H1 (cell line): ENCODE measurements around the gene KCTD17. TPM values are rescaled to one million over a fixed set of nuclear protein-coding genes. Genes with fewer than 3 reads are reported as not detected.

Experiments
- CTCF ChIA-PET: fragments of 300-600 bp; sonication (Branson Sonifier 250); formaldehyde crosslinking; loops from one replicate; lab custom pipeline; 2021; ENCODE audit not compliant: partially characterized antibody; lab: Charles Lee
- POLR2A ChIA-PET: fragments of 300-600 bp; sonication (Branson Sonifier 250); formaldehyde crosslinking; loops from one replicate; lab custom pipeline; 2021; ENCODE audit warnings: inconsistent platforms; ENCODE audit not compliant: partially characterized antibody; lab: Charles Lee
- DNase-seq, 2 experiments: peaks; one replicate each; pipeline versions ENCODE4 v3.0.0 to v3.0.0-alpha.2; 2010 to 2022; ENCODE audit warnings: low spot score in 2 of 2, low read depth in 1 of 2, mixed read lengths in 1 of 2
- FAIRE-seq: peaks from 2 replicates; lab custom pipeline; 2011; peaks lifted over from hg19 to GRCh38; lab: Jason Lieb, UNC
- H2AFZ ChIP-seq: 2 replicates; pipeline ENCODE4 v1.8.1; 2012; ENCODE audit warnings: low read length, inconsistent platforms
- H2AK5ac ChIP-seq: 2 replicates; pipeline ENCODE4 v1.6.1; 2013; ENCODE audit warnings: low read depth, low read length
- H2BK120ac ChIP-seq: replicated peaks from 2 replicates; pipeline ENCODE3; 2013; ENCODE audit warnings: low read depth, low read length, inconsistent platforms
- H2BK12ac ChIP-seq: 2 replicates; pipeline ENCODE4 v1.6.1; 2013; ENCODE audit warnings: low read depth, low read length
- H2BK15ac ChIP-seq: 2 replicates; pipeline ENCODE4 v1.6.1; 2013; ENCODE audit warnings: low read length
- H2BK20ac ChIP-seq: 2 replicates; pipeline ENCODE4 v1.6.1; 2013; ENCODE audit warnings: low read length
- H2BK5ac ChIP-seq: 2 replicates; pipeline ENCODE4 v1.6.1; 2013; ENCODE audit warnings: low read depth, low read length
- H3K14ac ChIP-seq: 2 replicates; pipeline ENCODE4 v1.6.1; 2013; ENCODE audit warnings: inconsistent platforms; ENCODE audit not compliant: insufficient read length
- H3K18ac ChIP-seq: 2 replicates; pipeline ENCODE4 v1.6.1; 2013; ENCODE audit warnings: low read length; ENCODE audit errors: extremely low read depth
- H3K23ac ChIP-seq: 2 replicates; pipeline ENCODE4 v1.6.1; 2013; ENCODE audit warnings: inconsistent platforms; ENCODE audit not compliant: insufficient read length
- H3K23me2 ChIP-seq: 2 replicates; pipeline ENCODE4 v1.6.1; 2013; ENCODE audit warnings: low read depth, low read length
- H3K27ac ChIP-seq: 2 replicates; pipeline ENCODE4 v1.6.1; 2011; ENCODE audit warnings: low read depth, low read length, inconsistent platforms
- H3K27me3 ChIP-seq, 4 experiments: replicated peaks in 1 of 4; 1 replicate in 1 of 4; 2 replicates in 3 of 4; pipeline versions ENCODE4 v1.6.1 to v1.8.1; 2011 to 2013; ENCODE audit warnings: low read length in 3 of 4, mild to moderate bottlenecking in 3 of 4, inconsistent platforms in 2 of 4, mixed read lengths in 2 of 4, moderate library complexity in 1 of 4; ENCODE audit not compliant: control insufficient read depth in 3 of 4, insufficient read depth in 3 of 4; ENCODE audit errors: extremely low read depth in 1 of 4
- H3K36me3 ChIP-seq, 4 experiments: 2 replicates each; pipeline versions ENCODE4 v1.6.1 to v1.8.1; 2011 to 2013; ENCODE audit warnings: mild to moderate bottlenecking in 4 of 4, low read length in 3 of 4, moderate library complexity in 2 of 4, control low read depth in 1 of 4, inconsistent platforms in 1 of 4; ENCODE audit not compliant: insufficient read depth in 4 of 4, control insufficient read depth in 2 of 4
- H3K4ac ChIP-seq: replicated peaks from 2 replicates; pipeline ENCODE3; 2013; ENCODE audit warnings: low read length, low read depth, mixed read lengths, inconsistent platforms; ENCODE audit not compliant: insufficient read length
- H3K4me1 ChIP-seq, 4 experiments: replicated peaks in 1 of 4; 1 replicate in 1 of 4; 2 replicates in 3 of 4; pipeline versions ENCODE4 v1.6.1 to v1.8.1; 2011 to 2013; ENCODE audit warnings: low read length in 3 of 4, inconsistent platforms in 2 of 4, mixed read lengths in 1 of 4; ENCODE audit not compliant: insufficient read depth in 4 of 4, control insufficient read depth in 3 of 4
- H3K4me2 ChIP-seq, 2 experiments: 2 replicates each; pipeline versions ENCODE4 v1.6.1 to v1.8.1; 2011 to 2013; ENCODE audit warnings: low read depth in 2 of 2, low read length in 2 of 2, control low read depth in 1 of 2, inconsistent platforms in 1 of 2, mild to moderate bottlenecking in 1 of 2; ENCODE audit not compliant: insufficient read depth in 1 of 2
- H3K4me3 ChIP-seq, 4 experiments: fragments of 200-600, 300-600 bp in 1 of 4; sonication (generic), shearing (Covaris generic), sonication (Bioruptor Twin) in 1 of 4; 2 replicates each; pipeline versions ENCODE4 v1.5.1 to v1.8.1; 2011 to 2016; ENCODE audit warnings: low read length in 4 of 4, low read depth in 3 of 4, control low read depth in 2 of 4, inconsistent platforms in 2 of 4, mild to moderate bottlenecking in 2 of 4, mixed read lengths in 1 of 4, moderate library complexity in 1 of 4; ENCODE audit not compliant: insufficient read depth in 2 of 4; ENCODE audit errors: extremely low read depth in 1 of 4
- H3K56ac ChIP-seq: replicated peaks from 2 replicates; pipeline ENCODE3; 2013; ENCODE audit warnings: low read depth, mild to moderate bottlenecking, mixed read lengths, low read length, inconsistent platforms; ENCODE audit not compliant: insufficient read length
- H3K79me1 ChIP-seq: 2 replicates; pipeline ENCODE4 v1.6.1; 2013; ENCODE audit warnings: low read depth, low read length, control low read depth
- H3K79me2 ChIP-seq, 2 experiments: 2 replicates each; pipeline versions ENCODE4 v1.6.1 to v1.8.1; 2012 to 2013; ENCODE audit warnings: low read length in 2 of 2, mild to moderate bottlenecking in 2 of 2, inconsistent platforms in 1 of 2; ENCODE audit not compliant: insufficient read depth in 2 of 2, control insufficient read depth in 1 of 2
- H3K9ac ChIP-seq, 4 experiments: replicated peaks in 1 of 4; 1 replicate in 1 of 4; 2 replicates in 3 of 4; pipeline versions ENCODE4 v1.6.1 to v1.8.1; 2011 to 2013; ENCODE audit warnings: low read depth in 3 of 4, low read length in 3 of 4, control low read depth in 2 of 4, mild to moderate bottlenecking in 2 of 4, moderate library complexity in 2 of 4, inconsistent platforms in 1 of 4; ENCODE audit errors: extremely low read depth in 1 of 4
- H3K9me3 ChIP-seq, 2 experiments: 2 replicates each; pipeline versions ENCODE4 v1.6.1 to v1.8.1; 2012 to 2013; ENCODE audit warnings: mild to moderate bottlenecking in 2 of 2, moderate library complexity in 2 of 2, control low read depth in 1 of 2, inconsistent platforms in 1 of 2, low read depth in 1 of 2, low read length in 1 of 2, mixed read lengths in 1 of 2; ENCODE audit not compliant: insufficient read depth in 2 of 2
- H4K20me1 ChIP-seq, 2 experiments: replicated peaks in 1 of 2; 2 replicates each; pipeline versions ENCODE3 to v1.8.1; 2011 to 2013; ENCODE audit warnings: inconsistent platforms in 2 of 2, low read length in 2 of 2, mild to moderate bottlenecking in 1 of 2; ENCODE audit not compliant: insufficient read depth in 2 of 2, control insufficient read depth in 1 of 2
- H4K5ac ChIP-seq: 2 replicates; pipeline ENCODE4 v1.6.1; 2013; ENCODE audit warnings: low read length, low read depth, mixed read lengths, inconsistent platforms; ENCODE audit not compliant: insufficient read length
- H4K8ac ChIP-seq: 2 replicates; pipeline ENCODE4 v1.8.0; 2013; ENCODE audit warnings: mild to moderate bottlenecking, moderate library complexity, low read length, inconsistent platforms; ENCODE audit not compliant: insufficient read depth; ENCODE audit errors: extremely low read depth
- H4K91ac ChIP-seq: replicated peaks from 2 replicates; pipeline ENCODE3; 2013; ENCODE audit warnings: low read length, mixed read lengths, inconsistent platforms; ENCODE audit not compliant: insufficient read length
- CEBPB ChIP-seq: IDR thresholded peaks from 2 replicates; pipeline ENCODE4 v1.6.1; 2012; ENCODE audit warnings: low read depth, low read length
- GTF2F1 ChIP-seq: IDR thresholded peaks from 2 replicates; pipeline ENCODE4 v1.6.1; 2012; ENCODE audit warnings: low read depth, low read length, improper control_type of control experiment, borderline replicate concordance
- HDAC2 ChIP-seq, 2 experiments: fragments of 300-600 bp in 1 of 2; sonication (generic) in 1 of 2; IDR thresholded peaks; 2 replicates each; pipeline ENCODE4 v1.6.1; 2011 to 2012; ENCODE audit warnings: low read depth in 2 of 2, low read length in 2 of 2, mild to moderate bottlenecking in 2 of 2, moderate library complexity in 2 of 2, borderline replicate concordance in 1 of 2, inconsistent platforms in 1 of 2
- KDM1A ChIP-seq: fragments of 200-600, 300-600 bp; sonication (generic); IDR thresholded peaks from 2 replicates; pipeline ENCODE4 v1.7.1; 2016; ENCODE audit warnings: mild to moderate bottlenecking, low read length, borderline replicate concordance
- POLR2A ChIP-seq, 2 experiments: IDR thresholded peaks; 1 replicate in 1 of 2; 2 replicates in 1 of 2; pipeline ENCODE4 v1.6.1; 2011; ENCODE audit warnings: low read depth in 2 of 2, low read length in 2 of 2, mild to moderate bottlenecking in 2 of 2; ENCODE audit errors: control extremely low read depth in 1 of 2
- RXRA ChIP-seq: IDR thresholded peaks from 2 replicates; pipeline ENCODE4 v1.6.1; 2011; ENCODE audit warnings: low read depth, mild to moderate bottlenecking, low read length, moderate library complexity; ENCODE audit not compliant: insufficient read depth
- SAP30 ChIP-seq: fragments of 300-600 bp; sonication (generic); IDR thresholded peaks from 2 replicates; pipeline ENCODE4 v1.7.1; 2012; ENCODE audit warnings: low read length, moderate library complexity, mild to moderate bottlenecking, inconsistent platforms; ENCODE audit not compliant: insufficient read depth, insufficient replicate concordance
- SP1 ChIP-seq: IDR thresholded peaks from 2 replicates; pipeline ENCODE4 v1.6.1; 2011; ENCODE audit warnings: low read depth, low read length
- WGBS, 2 experiments: shearing (Covaris generic) in 1 of 2; methylation state at CpG; one replicate each; pipeline versions ENCODE4 v1.1.6 to v1.1.7; 2013 to 2015; ENCODE audit warnings: low lambda C conversion rate in 2 of 2, mixed read lengths in 2 of 2, inconsistent platforms in 1 of 2, low coverage in 1 of 2, missing lambda C conversion rate in 1 of 2; ENCODE audit not compliant: insufficient replicate concordance in 2 of 2, insufficient coverage in 1 of 2, insufficient read length in 1 of 2; ENCODE audit errors: extremely low coverage in 1 of 2, missing lambda C conversion rate in 1 of 2; 5-methylcytosine and 5-hydroxymethylcytosine counted together
- polyA plus RNA-seq, 7 experiments: library from polyadenylated mRNA; depleted of rRNA in 3 of 7; stranded (reverse) in 5 of 7; unstranded in 2 of 7; fragments of >200 nt in 5 of 7; fragments of 200-250 nt in 2 of 7; gene quantifications; 1 replicate in 5 of 7; 2 replicates in 1 of 7; 4 replicates in 1 of 7; pipeline versions ENCODE4 v1.2.1 to v1.2.3, GENCODE V29; 2011 to 2013; ENCODE audit warnings: missing spikeins in 2 of 7, mixed read lengths in 2 of 7
- total RNA-seq: library from RNA; stranded (reverse); fragmentation: NEBNext Ultra II Directional; extraction: Animal tissue kit (Norgen Biotek cat#: 25700); gene quantifications from 2 replicates; pipeline ENCODE4 v1.2.1, GENCODE V29; 2021

KCTD17 gene
- total and polyA plus RNA-seq, 2 of the 8 experiments (the other 6 are each of a cell fraction or from before 2014, with no cell fraction given), result 39.4 to 44.0 TPM

GRCh38 chr22:37011472-37011871 is 40.1 kb upstream of the KCTD17 start:
- Histone ChIP-seq H4K20me1 (peaks cover under 1 to 11% of the 10 kb centered on the region in 2 experiments), H3K4ac (no peak overlapping the region), H3K9ac (no peak overlapping the region), H4K5ac (no peak overlapping the region), H3K4me3 (no peak overlapping the region), H3K56ac (no peak overlapping the region), H3K27me3 (no peaks in the 10 kb centered on the region; a peak in 2 of 7 replicates), H2BK12ac (no peak overlapping the region), H3K23me2 (no peaks in the 10 kb centered on the region), H3K4me1 (peaks cover 0 to 4% (median 1%) of the 10 kb centered on the region in 4 experiments; a peak in 3 of 7 replicates), H4K8ac (no peak overlapping the region), H3K4me2 (no peak overlapping the region), H3K79me2 (no peaks in the 10 kb centered on the region), H3K9me3 (no peaks in the 10 kb centered on the region), H3K79me1 (no peaks in the 10 kb centered on the region; the same call in 1 of the 2 replicates), H4K91ac (no peak overlapping the region), H2BK20ac (no peak overlapping the region), H3K27ac (no peak overlapping the region), H2AFZ (no peak overlapping the region), H2AK5ac (no peak overlapping the region), H2BK15ac (no peak overlapping the region), H3K14ac (no peak overlapping the region), H2BK5ac (no peak overlapping the region), H3K23ac (no peak overlapping the region), H3K18ac (no peak overlapping the region), H3K36me3 (peaks cover 0 to 4% (median 0%) of the 10 kb centered on the region in 4 experiments; a peak in 1 of 8 replicates), H2BK120ac (no peak overlapping the region)
- WGBS, 2 experiments, result 94% methylated on average over 3 of the region's 3 CpGs; no CpG with 5 or more reads in 1 of the 2 experiments
- CTCF ChIA-PET, result interaction anchor here (0.8 to 1.0 kb wide), 2 partner anchors 14 to 34 kb away, joined by 3 to 5 read pairs; no protein-coding TSS in a partner anchor
- POLR2A ChIA-PET, result interaction anchor here (0.7 to 4.1 kb wide), 3 partner anchors 8 to 63 kb away, joined by 3 to 18 read pairs (median 4); partner anchors contain the start of genes MPST and TST
- no peak for FAIRE-seq
- TF ChIP-seq HDAC2 (IDR thresholded peaks at IDR 0.05; ENCODE audit: borderline replicate concordance in 1 of 2, low read depth in 2 of 2, low read length in 2 of 2), result peak in 1 of 2 experiments; percentile 60; a peak in 1 of 4 replicates
- no peak for TF ChIP-seq RXRA
- TF ChIP-seq CEBPB, result no peak
- TF ChIP-seq SP1, result no peak
- peak; percentile 81; the same call in 1 of the 2 replicates for TF ChIP-seq KDM1A
- TF ChIP-seq GTF2F1, result no peak
- no peak for TF ChIP-seq SAP30
- peak in 1 of 2 experiments; percentile 31; a peak in 1 of 3 replicates for TF ChIP-seq POLR2A (IDR thresholded peaks at IDR 0.05; ENCODE audit: control extremely low read depth in 1 of 2, low read depth in 2 of 2, low read length in 2 of 2)
- no peak for DNase-seq
